ENCODE results near the gene KLHL40. TPM values are rescaled to one million over a fixed set of nuclear protein-coding genes. Genes with fewer than 3 reads are reported as not detected.

KLHL40 gene
- total and polyA plus RNA-seq, 2 experiments from 2014 or later = not detected

DNA sequence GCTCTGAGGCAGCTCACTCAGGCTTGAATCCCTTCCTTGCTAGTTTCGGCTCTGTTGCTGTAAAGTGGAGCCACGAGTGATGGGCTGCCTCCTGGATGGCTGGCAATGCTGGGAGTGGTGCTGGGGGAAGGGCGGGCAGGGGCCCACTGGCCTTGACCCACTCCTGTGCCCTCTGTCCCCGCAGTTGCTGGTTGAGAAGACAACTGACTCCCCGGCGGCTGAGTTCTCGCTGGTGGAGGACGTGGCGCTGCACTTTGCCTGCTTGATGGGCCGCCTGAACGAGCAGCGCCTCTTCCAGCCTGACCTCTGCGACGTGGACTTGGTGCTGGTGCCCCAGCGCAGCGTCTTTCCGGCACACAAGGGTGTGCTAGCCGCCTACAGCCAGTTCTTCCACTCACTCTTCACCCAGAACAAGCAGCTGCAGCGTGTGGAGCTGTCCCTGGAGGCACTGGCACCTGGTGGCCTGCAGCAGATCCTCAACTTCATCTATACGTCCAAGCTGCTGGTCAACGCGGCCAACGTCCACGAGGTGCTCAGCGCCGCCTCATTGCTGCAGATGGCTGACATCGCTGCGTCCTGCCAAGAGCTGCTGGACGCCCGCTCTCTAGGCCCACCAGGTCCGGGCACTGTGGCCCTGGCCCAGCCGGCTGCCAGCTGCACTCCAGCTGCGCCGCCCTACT, 27.1 kb upstream of the KLHL40 start:
- Histone ChIP-seq H3K36me3 (replicated peaks; ENCODE audit: insufficient read depth, low read depth) (no peaks in the 10 kb centered on the region), H3K9me2 (replicated peaks; ENCODE audit: insufficient read depth) (no peaks in the 10 kb centered on the region), H3K27ac (no peak overlapping the region), H3K4me2 (no peak overlapping the region), H3K27me3 (no peaks in the 10 kb centered on the region), H3K4me3 (no peak overlapping the region), H3K9me3 (ENCODE audit: low read depth) (no peaks in the 10 kb centered on the region), H4K20me1 (ENCODE audit: insufficient read depth, poor library complexity, severe bottlenecking) (no peaks in the 10 kb centered on the region), H3K79me2 (no peaks in the 10 kb centered on the region), H3K4me1 (ENCODE audit: insufficient read depth) (peaks cover 12% of the 10 kb centered on the region), H2AFZ (no peak overlapping the region)
- 94% methylated on average over 34 of the region's 34 CpGs for whole genome bisulfite sequencing (ENCODE audit: low lambda C conversion rate, missing lambda C conversion rate)
- TF ChIP-seq EZH2 (IDR thresholded peaks at IDR 0.05; ENCODE audit: borderline replicate concordance) = no peak
- no peak for TF ChIP-seq EZH2phosphoT487 (IDR thresholded peaks at IDR 0.05; ENCODE audit: low read depth, severe bottlenecking, unreplicated experiment)
- TF ChIP-seq, protein P1, sequence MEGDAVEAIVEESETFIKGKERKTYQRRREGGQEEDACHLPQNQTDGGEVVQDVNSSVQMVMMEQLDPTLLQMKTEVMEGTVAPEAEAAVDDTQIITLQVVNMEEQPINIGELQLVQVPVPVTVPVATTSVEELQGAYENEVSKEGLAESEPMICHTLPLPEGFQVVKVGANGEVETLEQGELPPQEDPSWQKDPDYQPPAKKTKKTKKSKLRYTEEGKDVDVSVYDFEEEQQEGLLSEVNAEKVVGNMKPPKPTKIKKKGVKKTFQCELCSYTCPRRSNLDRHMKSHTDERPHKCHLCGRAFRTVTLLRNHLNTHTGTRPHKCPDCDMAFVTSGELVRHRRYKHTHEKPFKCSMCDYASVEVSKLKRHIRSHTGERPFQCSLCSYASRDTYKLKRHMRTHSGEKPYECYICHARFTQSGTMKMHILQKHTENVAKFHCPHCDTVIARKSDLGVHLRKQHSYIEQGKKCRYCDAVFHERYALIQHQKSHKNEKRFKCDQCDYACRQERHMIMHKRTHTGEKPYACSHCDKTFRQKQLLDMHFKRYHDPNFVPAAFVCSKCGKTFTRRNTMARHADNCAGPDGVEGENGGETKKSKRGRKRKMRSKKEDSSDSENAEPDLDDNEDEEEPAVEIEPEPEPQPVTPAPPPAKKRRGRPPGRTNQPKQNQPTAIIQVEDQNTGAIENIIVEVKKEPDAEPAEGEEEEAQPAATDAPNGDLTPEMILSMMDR (IDR thresholded peaks at IDR 0.05; ENCODE audit: poor library complexity) = no peak
- no peak for DNase-seq (ENCODE audit: low spot score)

DNA sequence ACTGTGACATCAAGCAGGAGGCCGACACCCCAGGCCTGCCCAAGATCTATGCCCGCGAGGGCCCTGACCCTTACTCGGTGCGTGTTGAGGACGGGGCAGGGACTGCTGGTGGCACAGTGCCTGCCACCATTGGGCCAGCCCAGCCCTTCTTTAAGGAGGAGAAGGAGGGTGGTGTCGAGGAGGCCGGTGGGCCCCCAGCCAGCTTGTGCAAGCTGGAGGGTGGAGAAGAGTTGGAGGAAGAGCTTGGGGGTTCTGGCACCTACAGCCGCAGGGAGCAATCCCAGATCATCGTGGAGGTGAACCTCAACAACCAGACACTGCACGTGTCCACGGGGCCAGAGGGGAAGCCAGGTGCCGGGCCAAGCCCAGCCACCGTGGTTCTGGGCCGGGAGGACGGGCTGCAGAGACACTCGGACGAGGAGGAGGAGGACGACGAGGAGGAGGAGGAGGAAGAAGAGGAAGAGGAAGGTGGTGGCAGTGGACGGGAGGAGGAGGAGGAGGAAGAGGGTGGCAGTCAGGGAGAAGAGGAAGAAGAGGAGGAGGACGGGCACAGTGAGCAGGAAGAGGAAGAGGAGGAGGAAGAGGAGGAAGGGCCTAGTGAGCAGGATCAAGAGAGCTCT, 26.5 kb upstream of the KLHL40 start:
- Histone ChIP-seq H3K27me3 (no peaks in the 10 kb centered on the region), H3K4me1 (ENCODE audit: insufficient read depth) (peaks cover 5% of the 10 kb centered on the region), H3K9me2 (replicated peaks; ENCODE audit: insufficient read depth) (no peaks in the 10 kb centered on the region), H3K4me3 (no peak overlapping the region), H3K27ac (no peak overlapping the region), H3K9me3 (ENCODE audit: low read depth) (no peaks in the 10 kb centered on the region), H3K79me2 (no peaks in the 10 kb centered on the region), H3K4me2 (no peak overlapping the region), H2AFZ (no peak overlapping the region), H4K20me1 (ENCODE audit: insufficient read depth, poor library complexity, severe bottlenecking) (no peaks in the 10 kb centered on the region), H3K36me3 (replicated peaks; ENCODE audit: insufficient read depth, low read depth) (no peaks in the 10 kb centered on the region)
- TF ChIP-seq EZH2 (IDR thresholded peaks at IDR 0.05; ENCODE audit: borderline replicate concordance) = no peak
- TF ChIP-seq EZH2phosphoT487 (IDR thresholded peaks at IDR 0.05; ENCODE audit: low read depth, severe bottlenecking, unreplicated experiment) = no peak
- TF ChIP-seq, protein P1 (IDR thresholded peaks at IDR 0.05; ENCODE audit: poor library complexity) = no peak
- 93% methylated on average over 21 of the region's 22 CpGs for WGBS (ENCODE audit: low lambda C conversion rate, missing lambda C conversion rate)
- no peak for DNase-seq (ENCODE audit: low spot score)

DNA sequence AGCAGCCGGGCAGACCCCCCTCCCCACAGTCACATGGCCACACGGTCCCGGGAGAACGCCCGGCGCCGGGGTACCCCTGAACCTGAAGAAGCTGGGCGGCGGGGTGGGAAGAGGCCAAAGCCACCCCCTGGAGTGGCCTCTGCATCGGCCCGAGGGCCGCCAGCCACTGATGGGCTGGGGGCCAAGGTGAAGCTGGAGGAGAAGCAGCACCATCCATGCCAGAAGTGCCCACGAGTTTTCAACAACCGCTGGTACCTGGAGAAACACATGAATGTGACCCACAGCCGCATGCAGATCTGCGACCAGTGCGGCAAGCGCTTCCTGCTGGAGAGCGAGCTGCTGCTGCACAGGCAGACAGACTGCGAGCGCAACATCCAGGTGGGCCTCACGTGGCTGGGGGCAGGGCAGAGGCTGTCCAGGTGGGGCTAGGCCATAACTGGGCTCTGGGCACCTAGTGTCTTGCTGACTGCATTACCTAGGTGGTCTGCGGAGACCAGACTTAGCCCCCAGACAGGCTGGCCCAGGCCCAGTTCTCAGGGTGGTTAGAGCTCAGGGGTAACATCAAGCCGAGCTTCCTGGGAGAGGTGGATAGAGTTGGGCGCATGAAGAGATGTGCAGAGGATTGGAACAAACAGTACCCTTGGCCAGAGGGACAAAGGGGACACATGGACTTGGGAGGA, 25.7 kb upstream of the KLHL40 start:
- Histone ChIP-seq H3K4me1 (ENCODE audit: insufficient read depth) (peaks cover 5% of the 10 kb centered on the region), H3K79me2 (no peaks in the 10 kb centered on the region), H2AFZ (no peak overlapping the region), H3K27ac (no peak overlapping the region), H3K9me3 (ENCODE audit: low read depth) (no peaks in the 10 kb centered on the region), H3K4me3 (no peak overlapping the region), H3K36me3 (replicated peaks; ENCODE audit: insufficient read depth, low read depth) (no peaks in the 10 kb centered on the region), H3K4me2 (no peak overlapping the region), H3K9me2 (replicated peaks; ENCODE audit: insufficient read depth) (no peaks in the 10 kb centered on the region), H4K20me1 (ENCODE audit: insufficient read depth, poor library complexity, severe bottlenecking) (no peaks in the 10 kb centered on the region), H3K27me3 (no peaks in the 10 kb centered on the region)
- DNase-seq (ENCODE audit: low spot score) = no peak
- no peak for TF ChIP-seq EZH2 (IDR thresholded peaks at IDR 0.05; ENCODE audit: borderline replicate concordance)
- TF ChIP-seq, protein P1 (IDR thresholded peaks at IDR 0.05; ENCODE audit: poor library complexity) = no peak
- TF ChIP-seq EZH2phosphoT487 (IDR thresholded peaks at IDR 0.05; ENCODE audit: low read depth, severe bottlenecking, unreplicated experiment) = no peak
- 91% methylated on average over 13 of the region's 25 CpGs for WGBS (ENCODE audit: low lambda C conversion rate, missing lambda C conversion rate)
